ENCODE data around the gene C1orf105.

C1orf105 gene

DNA sequence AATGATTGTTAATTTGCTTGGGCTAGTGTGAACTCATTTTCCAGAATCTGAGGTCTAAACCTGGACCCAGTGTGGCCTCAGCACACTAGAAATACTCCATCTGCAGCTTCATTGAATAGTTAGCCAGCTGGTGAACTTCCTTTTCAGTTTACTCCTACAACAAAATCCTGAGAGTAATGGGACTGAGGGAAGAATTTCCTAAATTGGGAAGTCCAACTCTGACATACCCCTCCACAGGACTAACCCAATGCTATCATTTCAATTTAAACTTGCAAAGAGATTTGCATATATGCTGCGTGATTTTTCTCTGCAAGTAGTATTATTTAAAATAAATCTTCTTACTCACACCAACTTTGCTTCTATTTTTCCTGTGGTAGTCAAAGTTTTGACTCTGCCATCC is 51.2 kb downstream of the C1orf105 start:
- TF ChIP-seq, protein P1, sequence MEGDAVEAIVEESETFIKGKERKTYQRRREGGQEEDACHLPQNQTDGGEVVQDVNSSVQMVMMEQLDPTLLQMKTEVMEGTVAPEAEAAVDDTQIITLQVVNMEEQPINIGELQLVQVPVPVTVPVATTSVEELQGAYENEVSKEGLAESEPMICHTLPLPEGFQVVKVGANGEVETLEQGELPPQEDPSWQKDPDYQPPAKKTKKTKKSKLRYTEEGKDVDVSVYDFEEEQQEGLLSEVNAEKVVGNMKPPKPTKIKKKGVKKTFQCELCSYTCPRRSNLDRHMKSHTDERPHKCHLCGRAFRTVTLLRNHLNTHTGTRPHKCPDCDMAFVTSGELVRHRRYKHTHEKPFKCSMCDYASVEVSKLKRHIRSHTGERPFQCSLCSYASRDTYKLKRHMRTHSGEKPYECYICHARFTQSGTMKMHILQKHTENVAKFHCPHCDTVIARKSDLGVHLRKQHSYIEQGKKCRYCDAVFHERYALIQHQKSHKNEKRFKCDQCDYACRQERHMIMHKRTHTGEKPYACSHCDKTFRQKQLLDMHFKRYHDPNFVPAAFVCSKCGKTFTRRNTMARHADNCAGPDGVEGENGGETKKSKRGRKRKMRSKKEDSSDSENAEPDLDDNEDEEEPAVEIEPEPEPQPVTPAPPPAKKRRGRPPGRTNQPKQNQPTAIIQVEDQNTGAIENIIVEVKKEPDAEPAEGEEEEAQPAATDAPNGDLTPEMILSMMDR (IDR thresholded peaks at IDR 0.05; ENCODE audit: low read length, missing control alignments): no peak
- H3K4me3 ChIP-seq (replicated peaks; ENCODE audit: low read depth, low read length): no peak overlapping the region
- no peak for DNase-seq (ENCODE audit: low read depth)

DNA sequence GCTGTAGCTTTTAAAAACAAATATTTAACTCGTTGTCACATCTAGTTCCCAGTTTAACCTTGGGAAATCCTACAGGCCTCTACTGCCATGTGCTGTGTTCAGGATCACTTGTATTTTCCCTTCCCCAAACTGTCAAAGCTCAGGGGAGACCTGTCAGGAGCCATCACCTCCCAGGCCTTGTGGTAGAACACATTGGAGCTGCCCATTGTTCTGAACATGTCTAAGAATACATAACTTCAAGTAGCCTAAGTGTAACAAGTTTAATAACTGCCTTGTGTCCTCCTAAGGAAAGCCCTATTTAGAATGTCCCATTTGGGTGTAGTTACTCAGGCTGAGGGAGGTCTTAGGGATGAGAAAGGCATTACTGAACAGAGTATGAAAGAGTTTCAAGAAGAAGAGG is 52.0 kb downstream of the C1orf105 start:
- no peak for DNase-seq (ENCODE audit: low read depth)
- TF ChIP-seq, protein P1 (IDR thresholded peaks at IDR 0.05; ENCODE audit: low read length, missing control alignments): no peak
- no peak overlapping the region for H3K4me3 ChIP-seq (replicated peaks; ENCODE audit: low read depth, low read length)

DNA sequence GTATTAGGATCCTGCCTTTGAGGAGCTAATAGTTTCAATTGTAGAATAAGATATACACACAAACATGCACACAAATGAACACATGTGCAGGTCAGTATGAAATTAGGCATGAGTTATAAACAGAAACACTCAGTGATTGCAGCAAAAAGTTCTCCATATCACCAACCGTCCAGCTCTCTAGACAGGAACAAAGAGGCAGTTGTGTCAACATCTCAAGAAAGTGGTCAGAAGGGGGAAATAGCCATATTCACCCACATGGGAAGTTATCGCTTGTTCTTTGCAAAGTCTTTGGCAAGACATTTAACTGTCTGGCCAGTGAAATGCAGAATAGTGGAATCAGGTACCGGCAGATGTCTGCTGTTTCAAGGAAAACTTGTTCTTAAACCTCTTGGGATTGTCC is 52.8 kb downstream of the C1orf105 start:
- TF ChIP-seq, protein P1 (IDR thresholded peaks at IDR 0.05; ENCODE audit: low read length, missing control alignments): no peak
- DNase-seq (ENCODE audit: low read depth): no peak
- no peak overlapping the region for H3K4me3 ChIP-seq (replicated peaks; ENCODE audit: low read depth, low read length)

DNA sequence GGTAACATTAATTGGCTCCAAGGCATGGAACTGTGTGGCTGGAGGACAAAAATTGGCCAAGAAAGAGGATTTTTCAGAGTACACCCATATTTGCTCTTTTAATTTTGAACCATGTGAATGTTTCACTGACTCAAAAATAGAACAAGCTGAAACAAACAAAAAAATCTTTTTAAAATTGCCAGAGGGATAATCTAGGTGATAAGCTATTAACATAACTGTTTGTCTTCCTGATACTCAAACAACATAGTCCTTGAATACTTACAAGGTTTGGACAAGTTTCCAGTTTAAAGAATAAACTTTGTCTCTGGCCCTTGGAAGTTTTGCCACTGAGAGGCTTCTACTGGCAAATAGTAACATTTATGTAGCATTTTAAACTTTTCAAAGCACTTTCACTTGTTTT is 53.4 kb downstream of the C1orf105 start:
- TF ChIP-seq, protein P1 (IDR thresholded peaks at IDR 0.05; ENCODE audit: low read length, missing control alignments): no peak
- H3K4me3 ChIP-seq (replicated peaks; ENCODE audit: low read depth, low read length): no peak overlapping the region
- no peak for DNase-seq (ENCODE audit: low read depth)

DNA sequence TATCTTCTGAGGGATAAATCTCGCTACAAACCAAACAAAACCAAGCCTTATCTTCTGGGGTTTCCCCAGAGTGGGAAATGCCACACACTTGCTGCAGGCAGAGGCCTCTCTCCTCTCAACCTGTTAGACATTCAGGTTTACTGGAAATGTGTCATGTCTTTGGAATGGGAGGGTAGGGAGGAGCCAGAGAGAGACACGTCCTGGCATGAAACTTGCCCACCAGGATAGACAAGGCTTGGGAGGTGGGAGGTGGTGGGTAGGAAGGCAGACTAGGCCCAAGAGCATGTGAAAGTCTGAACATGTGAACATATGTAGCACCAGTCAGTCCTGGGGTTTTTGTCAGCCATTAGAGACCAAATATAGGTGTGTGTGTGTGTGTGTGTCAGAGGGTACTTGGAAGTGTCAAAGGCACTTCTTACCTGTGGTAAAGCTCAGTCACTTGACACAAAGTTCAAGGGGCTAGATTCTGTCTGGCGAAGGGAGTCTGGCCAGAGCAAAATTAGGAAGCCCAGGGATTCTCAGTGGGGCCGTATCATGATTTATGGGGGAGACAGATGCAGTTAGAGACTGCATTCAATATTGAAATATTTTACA is 55.8 kb downstream of the C1orf105 start:
- TF ChIP-seq, protein P1 (IDR thresholded peaks at IDR 0.05; ENCODE audit: low read length, missing control alignments): no peak
- H3K4me3 ChIP-seq (replicated peaks; ENCODE audit: low read depth, low read length): no peak overlapping the region
- DNase-seq (ENCODE audit: low read depth): no peak

DNA sequence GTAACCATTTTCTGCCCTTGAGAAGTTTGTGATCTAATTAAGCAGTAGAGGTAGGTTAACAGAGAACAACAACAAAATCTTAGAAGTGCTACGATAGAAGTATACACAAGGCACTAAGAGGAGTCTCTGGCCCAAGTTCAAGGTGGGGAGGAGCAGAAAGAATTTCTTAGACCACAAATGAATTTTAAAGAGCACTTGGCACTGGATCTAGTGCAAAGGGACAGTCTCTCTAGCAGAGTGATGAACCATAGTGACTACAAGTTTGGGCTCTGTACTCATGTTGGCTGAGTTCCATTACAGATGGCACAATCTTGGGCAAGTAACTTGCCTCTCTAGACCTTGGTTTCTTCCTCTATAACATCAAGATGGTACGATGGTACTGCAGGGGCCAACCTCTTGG is 56.7 kb downstream of the C1orf105 start:
- no peak for DNase-seq (ENCODE audit: low read depth)
- no peak overlapping the region for H3K4me3 ChIP-seq (replicated peaks; ENCODE audit: low read depth, low read length)
- TF ChIP-seq, protein P1 (IDR thresholded peaks at IDR 0.05; ENCODE audit: low read length, missing control alignments): no peak

DNA sequence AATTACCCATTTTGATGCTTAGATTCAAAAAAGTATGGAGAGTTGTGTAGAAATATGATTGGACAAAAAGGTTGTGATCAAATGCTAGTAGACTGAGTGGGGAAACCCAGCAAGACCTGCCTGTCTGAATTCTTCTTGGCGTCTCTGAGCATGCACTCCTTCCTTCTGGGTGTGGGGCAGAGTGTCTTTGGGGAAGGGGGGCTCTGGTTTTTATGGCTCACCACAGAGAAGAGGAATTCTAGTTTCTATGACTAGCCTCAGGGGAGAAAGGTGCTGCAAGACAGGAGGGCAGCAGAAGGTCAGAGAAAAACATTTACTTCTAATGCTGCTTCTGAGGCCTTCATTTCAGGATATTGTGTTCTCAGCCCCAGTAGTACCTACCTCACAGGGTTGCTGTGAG is 57.3 kb downstream of the C1orf105 start:
- TF ChIP-seq, protein P1 (IDR thresholded peaks at IDR 0.05; ENCODE audit: low read length, missing control alignments): no peak
- DNase-seq (ENCODE audit: low read depth): no peak
- no peak overlapping the region for H3K4me3 ChIP-seq (replicated peaks; ENCODE audit: low read depth, low read length)
